GM13977 (cell line): ENCODE data around the gene FNDC8.

Experiments
- DNase-seq: peaks from one replicate; pipeline ENCODE4 v3.0.0; 2012; ENCODE audit warnings: low spot score
- CTCF ChIP-seq: IDR thresholded peaks from 2 replicates; pipeline ENCODE4 v1.5.1; 2012; ENCODE audit warnings: mild to moderate bottlenecking, control low read depth; ENCODE audit not compliant: insufficient read depth; ENCODE audit errors: extremely low read depth, missing control alignments
- in situ Hi-C: fragments of 300-500 bp; cut with MboI; formaldehyde crosslinking; loops from one replicate; pipeline ENCODE4 v1.12.0; 2022; ENCODE audit warnings: low sequenced_read_pairs, low pct_unique_long_range_greater_than_20kb, mixed read lengths, inconsistent platforms; ENCODE audit not compliant: unreplicated experiment

The FNDC8 gene

GRCh38 chr17:35138218-35138617 lies 16.8 kb downstream of the FNDC8 start:
- no peak for DNase-seq
- TF ChIP-seq CTCF, result peak; percentile 13
- in situ Hi-C loops, result no loop called here

- in situ Hi-C loops, result no loop called here
- peak; percentile 97 for TF ChIP-seq CTCF
- DNase-seq, result peak; percentile 94
Observed at GRCh38 chr17:35141681-35142466, 20.5 kb downstream of the FNDC8 start, which contains the start of gene NLE1. TSS of gene NLE1 (minus strand) at chr17:35142303. CDS start at chr17:35142275, 28 bp downstream.

GRCh38 chr17:35142467-35142796 lies 21.0 kb downstream of the FNDC8 start:
- TF ChIP-seq CTCF, result no peak
- DNase-seq, result no peak
- in situ Hi-C loops, result no loop called here

GRCh38 chr17:35144840-35145239 lies 23.4 kb downstream of the FNDC8 start:
- no peak for DNase-seq
- TF ChIP-seq CTCF, result no peak
- in situ Hi-C loops, result no loop called here

GRCh38 chr17:35146214-35146833 lies 24.9 kb downstream of the FNDC8 start:
- no peak for DNase-seq
- no peak for TF ChIP-seq CTCF
- in situ Hi-C loops, result no loop called here

- TF ChIP-seq CTCF, result no peak
- in situ Hi-C loops, result no loop called here
- no peak for DNase-seq
Observed at GRCh38 chr17:35147375-35147905, 26.0 kb downstream of the FNDC8 start, which contains the start of gene UNC45B. TSS of gene UNC45B (plus strand) at chr17:35147817. CDS start at chr17:35148264, 447 bp downstream.
